Measurements from ENCODE around the gene HDAC9.

GRCh38 chr7:18647582-18647981 is 152.0 kb downstream of the HDAC9 start:
- TF ChIP-seq, protein P1, sequence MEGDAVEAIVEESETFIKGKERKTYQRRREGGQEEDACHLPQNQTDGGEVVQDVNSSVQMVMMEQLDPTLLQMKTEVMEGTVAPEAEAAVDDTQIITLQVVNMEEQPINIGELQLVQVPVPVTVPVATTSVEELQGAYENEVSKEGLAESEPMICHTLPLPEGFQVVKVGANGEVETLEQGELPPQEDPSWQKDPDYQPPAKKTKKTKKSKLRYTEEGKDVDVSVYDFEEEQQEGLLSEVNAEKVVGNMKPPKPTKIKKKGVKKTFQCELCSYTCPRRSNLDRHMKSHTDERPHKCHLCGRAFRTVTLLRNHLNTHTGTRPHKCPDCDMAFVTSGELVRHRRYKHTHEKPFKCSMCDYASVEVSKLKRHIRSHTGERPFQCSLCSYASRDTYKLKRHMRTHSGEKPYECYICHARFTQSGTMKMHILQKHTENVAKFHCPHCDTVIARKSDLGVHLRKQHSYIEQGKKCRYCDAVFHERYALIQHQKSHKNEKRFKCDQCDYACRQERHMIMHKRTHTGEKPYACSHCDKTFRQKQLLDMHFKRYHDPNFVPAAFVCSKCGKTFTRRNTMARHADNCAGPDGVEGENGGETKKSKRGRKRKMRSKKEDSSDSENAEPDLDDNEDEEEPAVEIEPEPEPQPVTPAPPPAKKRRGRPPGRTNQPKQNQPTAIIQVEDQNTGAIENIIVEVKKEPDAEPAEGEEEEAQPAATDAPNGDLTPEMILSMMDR (conservative IDR thresholded peaks at IDR 0.05): no peak
- TF ChIP-seq ZFX (IDR thresholded peaks at IDR 0.05): no peak
